H9 (cell line): ENCODE data around the gene BRF1. TPM values are rescaled to one million over a fixed set of nuclear protein-coding genes. Genes with fewer than 3 reads are reported as not detected.

ENCODE experiments used
- DNase-seq: peaks from one replicate; pipeline ENCODE4 v3.0.0-alpha.2; 2017
- H2AFZ ChIP-seq: one replicate; pipeline ENCODE4 v1.6.1; 2013; ENCODE audit warnings: mild to moderate bottlenecking, low read length, control low read depth, moderate library complexity
- H2AK5ac ChIP-seq: 2 replicates; pipeline ENCODE4 v1.6.1; 2013; ENCODE audit warnings: low read length, control low read depth, mixed read lengths; ENCODE audit not compliant: insufficient read length
- H2BK120ac ChIP-seq: one replicate; pipeline ENCODE4 v1.6.1; 2013; ENCODE audit warnings: low read depth, mild to moderate bottlenecking, low read length, control low read depth, inconsistent platforms; ENCODE audit not compliant: poor library complexity, severe bottlenecking
- H2BK12ac ChIP-seq: 2 replicates; pipeline ENCODE4 v1.6.1; 2013; ENCODE audit warnings: low read length, control low read depth, mixed read lengths, low read depth; ENCODE audit not compliant: insufficient read length
- H2BK15ac ChIP-seq: 2 replicates; pipeline ENCODE4 v1.6.1; 2013; ENCODE audit warnings: low read depth, low read length, control low read depth
- H2BK20ac ChIP-seq: one replicate; pipeline ENCODE4 v1.6.1; 2013; ENCODE audit warnings: low read depth, mild to moderate bottlenecking, low read length, control low read depth, inconsistent platforms; ENCODE audit not compliant: poor library complexity, severe bottlenecking
- H2BK5ac ChIP-seq: 2 replicates; pipeline ENCODE4 v1.6.1; 2013; ENCODE audit warnings: low read length, control low read depth, mixed read lengths; ENCODE audit not compliant: insufficient read length
- H3K14ac ChIP-seq: 2 replicates; pipeline ENCODE4 v1.6.1; 2013; ENCODE audit warnings: low read length, control low read depth; ENCODE audit not compliant: insufficient read depth
- H3K18ac ChIP-seq: 2 replicates; pipeline ENCODE4 v1.6.1; 2013; ENCODE audit warnings: low read depth, mild to moderate bottlenecking, mixed read lengths, low read length, control low read depth; ENCODE audit not compliant: insufficient read length
- H3K23ac ChIP-seq: 2 replicates; pipeline ENCODE4 v1.6.1; 2013; ENCODE audit warnings: low read length, control low read depth, mixed read lengths, low read depth; ENCODE audit not compliant: insufficient read length
- H3K23me2 ChIP-seq: 2 replicates; pipeline ENCODE4 v1.6.1; 2013; ENCODE audit warnings: low read depth, mild to moderate bottlenecking, mixed read lengths, low read length, control low read depth; ENCODE audit not compliant: insufficient read length, poor library complexity, severe bottlenecking
- H3K27ac ChIP-seq: 2 replicates; pipeline ENCODE4 v1.5.1; 2013; ENCODE audit warnings: low read length, control low read depth, mixed read lengths, low read depth; ENCODE audit not compliant: insufficient read length
- H3K27me3 ChIP-seq: 2 replicates; pipeline ENCODE4 v1.6.1; 2013; ENCODE audit warnings: low read length, control low read depth, inconsistent platforms; ENCODE audit not compliant: insufficient read depth
- H3K4ac ChIP-seq: 2 replicates; pipeline ENCODE4 v1.6.1; 2013; ENCODE audit warnings: low read depth, mild to moderate bottlenecking, control low read depth, inconsistent platforms, low read length, moderate library complexity
- H3K4me1 ChIP-seq: 2 replicates; pipeline ENCODE4 v1.6.1; 2013; ENCODE audit warnings: low read length, control low read depth, inconsistent platforms; ENCODE audit not compliant: insufficient read depth
- H3K4me2 ChIP-seq: 2 replicates; pipeline ENCODE4 v1.6.1; 2013; ENCODE audit warnings: low read length, control low read depth, mixed read lengths; ENCODE audit not compliant: insufficient read length, insufficient read depth
- H3K56ac ChIP-seq: 2 replicates; pipeline ENCODE4 v1.6.1; 2013; ENCODE audit warnings: low read depth, mild to moderate bottlenecking, mixed read lengths, low read length, control low read depth; ENCODE audit not compliant: insufficient read length
- H3K79me1 ChIP-seq: 2 replicates; pipeline ENCODE4 v1.6.1; 2013; ENCODE audit warnings: low read depth, mild to moderate bottlenecking, moderate library complexity, low read length, control low read depth, inconsistent platforms; ENCODE audit not compliant: insufficient read depth, poor library complexity, severe bottlenecking
- H3K79me2 ChIP-seq: 2 replicates; pipeline ENCODE4 v1.6.1; 2013; ENCODE audit warnings: low read length, control low read depth, inconsistent platforms; ENCODE audit not compliant: insufficient read depth
- H3K9ac ChIP-seq: 2 replicates; pipeline ENCODE4 v1.6.1; 2013; ENCODE audit warnings: low read length, control low read depth, mixed read lengths; ENCODE audit not compliant: insufficient read length; ENCODE audit errors: extremely low read depth
- H3K9me3 ChIP-seq: one replicate; pipeline ENCODE4 v1.6.1; 2013; ENCODE audit warnings: low read depth, low read length, inconsistent platforms; ENCODE audit not compliant: control insufficient read depth
- H3T11ph ChIP-seq: one replicate; pipeline ENCODE4 v1.6.1; 2013; ENCODE audit warnings: mild to moderate bottlenecking, low read length, control low read depth, inconsistent platforms
- H4K20me1 ChIP-seq: one replicate; pipeline ENCODE4 v1.6.1; 2013; ENCODE audit not compliant: control insufficient read depth, insufficient read length, insufficient read depth
- H4K5ac ChIP-seq: 2 replicates; pipeline ENCODE4 v1.6.1; 2013; ENCODE audit warnings: low read depth, mild to moderate bottlenecking, mixed read lengths, low read length, control low read depth; ENCODE audit not compliant: insufficient read length
- H4K8ac ChIP-seq: replicated peaks from 2 replicates; pipeline ENCODE4 v1.6.1; 2013; ENCODE audit warnings: low read length, control low read depth, mixed read lengths, low read depth; ENCODE audit not compliant: insufficient read length
- H4K91ac ChIP-seq: 2 replicates; pipeline ENCODE4 v1.6.1; 2013; ENCODE audit warnings: low read depth, mild to moderate bottlenecking, moderate library complexity, mixed read lengths, low read length, control low read depth; ENCODE audit not compliant: insufficient read length
- H3K27ac Mint-ChIP-seq, 3 experiments: 2 replicates in 2 of 3; 3 replicates in 1 of 3; pipeline ENCODE4 v1.8.0; 2020 to 2021; ENCODE audit warnings: mixed read lengths in 3 of 3, mild to moderate bottlenecking in 1 of 3, moderate library complexity in 1 of 3
- H3K27me3 Mint-ChIP-seq: 2 replicates; pipeline ENCODE4 v1.8.0; 2021; ENCODE audit warnings: low read depth, mild to moderate bottlenecking, moderate library complexity, mixed read lengths
- H3K36me3 Mint-ChIP-seq, 3 experiments: 2 replicates in 2 of 3; 3 replicates in 1 of 3; pipeline ENCODE4 v1.8.0; 2020 to 2021; ENCODE audit warnings: low read depth in 3 of 3, mixed read lengths in 3 of 3; ENCODE audit not compliant: insufficient read depth in 1 of 3
- H3K4me1 Mint-ChIP-seq, 2 experiments: 2 replicates each; pipeline ENCODE4 v1.8.0; 2020; ENCODE audit warnings: mixed read lengths in 2 of 2
- H3K4me3 Mint-ChIP-seq, 2 experiments: 2 replicates in 1 of 2; 3 replicates in 1 of 2; pipeline ENCODE4 v1.8.0; 2020 to 2021; ENCODE audit warnings: mild to moderate bottlenecking in 2 of 2, mixed read lengths in 2 of 2, moderate library complexity in 1 of 2
- H3K9me3 Mint-ChIP-seq, 2 experiments: 2 replicates in 1 of 2; 3 replicates in 1 of 2; pipeline ENCODE4 v1.8.0; 2020; ENCODE audit warnings: mild to moderate bottlenecking in 2 of 2, mixed read lengths in 2 of 2, moderate library complexity in 1 of 2
- WGBS: extraction: QIAGEN DNeasy Blood & Tissue Kit; methylation state at CpG from one replicate; pipeline ENCODE4 v1.1.7; 2013; ENCODE audit warnings: missing lambda C conversion rate, low lambda C conversion rate, mixed read lengths; ENCODE audit not compliant: insufficient read length; ENCODE audit errors: extremely low coverage; 5-methylcytosine and 5-hydroxymethylcytosine counted together
- total RNA-seq: library from RNA; stranded (reverse); gene quantifications from 2 replicates; pipeline ENCODE4 v1.2.1, GENCODE V29; 2021
- TF ChIP-seq, protein P1 (sequence below): fragments of 200-600 bp; sonication (generic); conservative IDR thresholded peaks from 3 replicates; pipeline ENCODE4 v1.8.0; 2021; ENCODE audit warnings: antibody characterized with exemption, mild to moderate bottlenecking

The BRF1 gene
- total RNA-seq, 1 experiment from 2014 or later, result 28.3 TPM

DNA sequence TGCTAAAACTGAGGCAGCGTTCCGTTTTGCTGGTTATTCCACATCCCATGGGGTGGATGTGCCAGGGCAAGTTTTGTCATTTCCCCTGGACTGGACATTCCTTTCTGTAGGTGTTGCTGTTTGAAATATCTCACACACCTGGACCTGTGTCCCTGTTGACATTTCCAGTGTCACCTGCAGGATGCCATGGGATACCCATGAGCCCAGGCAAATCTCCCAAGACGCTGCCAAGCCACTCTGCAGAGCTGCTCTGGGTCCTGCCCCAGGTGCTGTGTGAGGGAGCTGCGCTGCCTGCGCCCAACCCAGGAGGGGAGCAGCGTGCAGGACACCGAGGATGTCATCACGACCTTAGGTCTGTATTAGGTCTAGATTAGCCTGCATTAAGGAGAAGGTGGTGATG, 8.6 kb upstream of the BRF1 start:
- Histone ChIP-seq H3K79me2 (no peaks in the 10 kb centered on the region), H2BK12ac (no peak overlapping the region), H3K18ac (no peak overlapping the region), H3K4me2 (no peak overlapping the region), H4K8ac (no peak overlapping the region), H3K27me3 (no peaks in the 10 kb centered on the region), H2BK5ac (no peak overlapping the region), H3K9ac (no peak overlapping the region), H3K23me2 (peaks cover 3% of the 10 kb centered on the region), H2AK5ac (no peak overlapping the region), H2AFZ (no peak overlapping the region), H3K23ac (no peak overlapping the region), H3K4me1 (no peaks in the 10 kb centered on the region; the same call in 1 of the 2 replicates), H2BK120ac (no peak overlapping the region), H4K5ac (no peak overlapping the region), H3K27ac (no peak overlapping the region), H2BK20ac (no peak overlapping the region), H3K79me1 (no peaks in the 10 kb centered on the region), H4K91ac (no peak overlapping the region), H3K9me3 (no peaks in the 10 kb centered on the region), H3K14ac (no peak overlapping the region), H3K56ac (no peak overlapping the region), H4K20me1 (no peaks in the 10 kb centered on the region), H2BK15ac (no peak overlapping the region), H3K4ac (no peak overlapping the region), H3T11ph (no peak overlapping the region)
- Mint-ChIP-seq H3K27me3 (peaks cover 23% of the 10 kb centered on the region), H3K36me3 (no peaks in the 10 kb centered on the region; a peak in 1 of 7 replicates), H3K4me3 (no peak overlapping the region), H3K4me1 (peaks cover 23 to 33% of the 10 kb centered on the region in 2 experiments), H3K9me3 (no peaks in the 10 kb centered on the region), H3K27ac (no peak overlapping the region)
- no peak for DNase-seq
- TF ChIP-seq, protein P1, sequence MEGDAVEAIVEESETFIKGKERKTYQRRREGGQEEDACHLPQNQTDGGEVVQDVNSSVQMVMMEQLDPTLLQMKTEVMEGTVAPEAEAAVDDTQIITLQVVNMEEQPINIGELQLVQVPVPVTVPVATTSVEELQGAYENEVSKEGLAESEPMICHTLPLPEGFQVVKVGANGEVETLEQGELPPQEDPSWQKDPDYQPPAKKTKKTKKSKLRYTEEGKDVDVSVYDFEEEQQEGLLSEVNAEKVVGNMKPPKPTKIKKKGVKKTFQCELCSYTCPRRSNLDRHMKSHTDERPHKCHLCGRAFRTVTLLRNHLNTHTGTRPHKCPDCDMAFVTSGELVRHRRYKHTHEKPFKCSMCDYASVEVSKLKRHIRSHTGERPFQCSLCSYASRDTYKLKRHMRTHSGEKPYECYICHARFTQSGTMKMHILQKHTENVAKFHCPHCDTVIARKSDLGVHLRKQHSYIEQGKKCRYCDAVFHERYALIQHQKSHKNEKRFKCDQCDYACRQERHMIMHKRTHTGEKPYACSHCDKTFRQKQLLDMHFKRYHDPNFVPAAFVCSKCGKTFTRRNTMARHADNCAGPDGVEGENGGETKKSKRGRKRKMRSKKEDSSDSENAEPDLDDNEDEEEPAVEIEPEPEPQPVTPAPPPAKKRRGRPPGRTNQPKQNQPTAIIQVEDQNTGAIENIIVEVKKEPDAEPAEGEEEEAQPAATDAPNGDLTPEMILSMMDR, result no peak
- no CpG with 5 or more reads among the region's 8 CpGs for WGBS
